PC-3 (cell line): ENCODE data around the gene MYOCD. TPM values are rescaled to one million over a fixed set of nuclear protein-coding genes. Genes with fewer than 3 reads are reported as not detected.

ENCODE experiments used
- ATAC-seq: fragments of 200-7000 bp; cut with Tn5 transposase; 2 replicates; pipeline ENCODE4 v1.9.1; 2020; ENCODE audit warnings: mild to moderate bottlenecking, moderate library complexity
- BruUV-seq: library from RNA; stranded (reverse); fragments of 400-500 nt; replicated peaks from 2 replicates; lab custom pipeline; 2021; lab: Mats Ljungman, UMichigan
- CTCF ChIA-PET: fragments of 300-600 bp; sonication (Branson Sonifier 250); formaldehyde crosslinking; loops from one replicate; lab custom pipeline; 2022; ENCODE audit warnings: antibody characterized with exemption; lab: Charles Lee
- POLR2A ChIA-PET: fragments of 300-600 bp; sonication (Branson Sonifier 250); formaldehyde crosslinking; loops from one replicate; lab custom pipeline; 2022; ENCODE audit warnings: antibody characterized with exemption; ENCODE audit not compliant: unreplicated experiment; lab: Charles Lee
- DNase-seq: peaks from one replicate; pipeline ENCODE4 v3.0.0-alpha.2; 2015
- H2AFZ ChIP-seq: fragments of 300-600 bp; sonication (generic); 2 replicates; pipeline ENCODE4 v1.6.0; 2016; ENCODE audit warnings: antibody characterized with exemption, low read length
- H3F3A ChIP-seq: fragments of 300-600 bp; sonication (generic); one replicate; pipeline ENCODE4 v1.6.0; 2017; ENCODE audit warnings: antibody characterized with exemption, low read length, control low read depth, mild to moderate bottlenecking; ENCODE audit not compliant: unreplicated experiment
- H3K27ac ChIP-seq: fragments of 300-600 bp; sonication (generic); 2 replicates; pipeline ENCODE4 v1.5.1; 2016; ENCODE audit warnings: mild to moderate bottlenecking, low read length
- H3K27me3 ChIP-seq: fragments of 300-600 bp; sonication (generic); 2 replicates; pipeline ENCODE4 v1.6.1; 2016; ENCODE audit warnings: low read length, mixed read lengths
- H3K36me3 ChIP-seq: fragments of 300-600 bp; sonication (generic); 2 replicates; pipeline ENCODE4 v1.6.1; 2016; ENCODE audit warnings: low read depth, mixed run types, low read length, mixed read lengths
- H3K4me1 ChIP-seq: fragments of 300-600 bp; sonication (generic); 2 replicates; pipeline ENCODE4 v1.5.1; 2016; ENCODE audit warnings: low read length; ENCODE audit not compliant: insufficient read depth
- H3K4me2 ChIP-seq: fragments of 300-600 bp; sonication (generic); 2 replicates; pipeline ENCODE4 v1.6.0; 2016; ENCODE audit warnings: low read length
- H3K4me3 ChIP-seq: fragments of 300-600 bp; sonication (generic); 2 replicates; pipeline ENCODE4 v1.5.1; 2016; ENCODE audit warnings: mild to moderate bottlenecking, low read length, mixed read lengths
- H3K79me2 ChIP-seq: fragments of 300-600 bp; sonication (generic); 2 replicates; pipeline ENCODE4 v1.6.1; 2017; ENCODE audit warnings: low read length, mixed read lengths
- H3K9ac ChIP-seq: fragments of 300-600 bp; sonication (generic); 2 replicates; pipeline ENCODE4 v1.6.0; 2016; ENCODE audit warnings: mild to moderate bottlenecking, low read length
- H3K9me2 ChIP-seq: fragments of 300-600 bp; sonication (generic); replicated peaks from 2 replicates; pipeline ENCODE4 v1.6.1; 2016; ENCODE audit warnings: mixed run types, low read length, mixed read lengths
- H3K9me3 ChIP-seq: fragments of 300-600 bp; sonication (generic); 2 replicates; pipeline ENCODE4 v1.6.1; 2016; ENCODE audit warnings: low read length, mixed read lengths
- H4K20me1 ChIP-seq: fragments of 300-600 bp; sonication (generic); 2 replicates; pipeline ENCODE4 v1.6.1; 2016; ENCODE audit warnings: low read length, mixed read lengths
- CTCF ChIP-seq: fragments of 300-600 bp; sonication (generic); conservative IDR thresholded peaks from 2 replicates; pipeline ENCODE4 v1.5.1; 2017; ENCODE audit warnings: antibody characterized with exemption, low read depth, mild to moderate bottlenecking, low read length
- EZH2 ChIP-seq: fragments of 300-600 bp; sonication (generic); IDR thresholded peaks from one replicate; pipeline ENCODE4 v1.6.1; 2017; ENCODE audit warnings: antibody characterized with exemption, mild to moderate bottlenecking, low read length; ENCODE audit not compliant: unreplicated experiment
- EZH2phosphoT487 ChIP-seq: fragments of 300-600 bp; sonication (generic); IDR thresholded peaks from 2 replicates; pipeline ENCODE4 v1.6.1; 2018; ENCODE audit warnings: mild to moderate bottlenecking, antibody characterized with exemption, low read length, borderline replicate concordance
- intact Hi-C: fragments of 100-400 bp; cut with micrococcal nuclease; formaldehyde crosslinking; loops from 2 replicates; pipeline ENCODE4 v1.9.0; 2023
- total RNA-seq: library from RNA; depleted of rRNA; stranded (reverse); fragments of >200 nt; gene quantifications from 2 replicates; pipeline ENCODE4 v1.2.3, GENCODE V29; 2014

MYOCD gene
- total RNA-seq, 1 experiment from 2014 or later, result not detected

- peaks cover 44% of the 10 kb centered on the region for H3K27me3 ChIP-seq
- no peaks in the 10 kb centered on the region for H3K36me3 ChIP-seq
- H3K4me3 ChIP-seq, result no peak overlapping the region
- ATAC-seq (no peak), DNase-seq (no peak)
- no peaks in the 10 kb centered on the region for H3F3A ChIP-seq
- CTCF ChIA-PET, result no interaction called here
- H3K9ac ChIP-seq, result no peak overlapping the region
- intact Hi-C loops, result no loop called here
- no TSS peak for BruUV-seq
- H3K9me3 ChIP-seq, result no peaks in the 10 kb centered on the region
- H3K9me2 ChIP-seq, result no peaks in the 10 kb centered on the region
- 0 out of 2 replicates have a peak, but pooled peaks cover 6% of the 10 kb centered on the region for H3K4me1 ChIP-seq
- H4K20me1 ChIP-seq, result no peaks in the 10 kb centered on the region
- no peak overlapping the region for H3K27ac ChIP-seq
- no peak for TF ChIP-seq EZH2
- TF ChIP-seq CTCF, result no peak
- no peak for TF ChIP-seq EZH2phosphoT487
- POLR2A ChIA-PET, result no interaction called here
- no peak overlapping the region for H2AFZ ChIP-seq
- H3K79me2 ChIP-seq, result no peaks in the 10 kb centered on the region
- no peak overlapping the region for H3K4me2 ChIP-seq
Observed at GRCh38 chr17:12735517-12735916, 69.8 kb downstream of the MYOCD start.

- TF ChIP-seq EZH2 (no peak), CTCF (no peak), EZH2phosphoT487 (no peak)
Observed at GRCh38 chr17:12736526-12736925, 70.8 kb downstream of the MYOCD start.

GRCh38 chr17:12737740-12738469 lies 72.2 kb downstream of the MYOCD start:
- no TSS peak for BruUV-seq
- TF ChIP-seq EZH2phosphoT487, result no peak
- TF ChIP-seq EZH2, result no peak
- no peak for TF ChIP-seq CTCF
- H3K9ac ChIP-seq, result no peak overlapping the region
- H3K79me2 ChIP-seq, result no peaks in the 10 kb centered on the region
- no peaks in the 10 kb centered on the region for H3K9me2 ChIP-seq
- H3K27ac ChIP-seq, result no peak overlapping the region
- ChIA-PET CTCF (no interaction called here), POLR2A (no interaction called here)
- no peaks in the 10 kb centered on the region for H4K20me1 ChIP-seq
- H3K27me3 ChIP-seq, result peaks cover 42% of the 10 kb centered on the region
- intact Hi-C loops, result no loop called here
- H3K4me1 ChIP-seq, result no peaks in the 10 kb centered on the region
- H3K4me2 ChIP-seq, result no peak overlapping the region
- H3K36me3 ChIP-seq, result no peaks in the 10 kb centered on the region
- no peak for ATAC-seq
- no peaks in the 10 kb centered on the region for H3F3A ChIP-seq
- H2AFZ ChIP-seq, result no peak overlapping the region
- H3K9me3 ChIP-seq, result no peaks in the 10 kb centered on the region
- no peak overlapping the region for H3K4me3 ChIP-seq
- no peak for DNase-seq

More at GRCh38 chr17:12736526-12736925, 70.8 kb downstream of the MYOCD start:
- Histone ChIP-seq H3K9me3 (no peaks in the 10 kb centered on the region), H3K27ac (no peak overlapping the region), H3K79me2 (no peaks in the 10 kb centered on the region), H3K9me2 (no peaks in the 10 kb centered on the region), H3K4me3 (no peak overlapping the region), H4K20me1 (no peaks in the 10 kb centered on the region), H3K4me2 (no peak overlapping the region), H3K36me3 (no peaks in the 10 kb centered on the region), H2AFZ (no peak overlapping the region), H3K4me1 (no peaks in the 10 kb centered on the region), H3K27me3 (peaks cover 45% of the 10 kb centered on the region), H3K9ac (no peak overlapping the region), H3F3A (no peaks in the 10 kb centered on the region)
- CTCF ChIA-PET, result no interaction called here
- DNase-seq (no peak), ATAC-seq (no peak)
- POLR2A ChIA-PET, result no interaction called here
- BruUV-seq, result no TSS peak
- intact Hi-C loops, result no loop called here
